Hematopoietic multipotent progenitor cell (in vitro differentiated cells): ENCODE measurements around the gene HOXB5. TPM values are rescaled to one million over a fixed set of nuclear protein-coding genes. Genes with fewer than 3 reads are reported as not detected.

Experiments used
- DNase-seq, 3 donors: peaks; one replicate each; pipeline ENCODE4 v3.0.0-alpha.2; 2011 to 2015; ENCODE audit warnings: low read depth in 2 of 3, low spot score in 2 of 3
- total RNA-seq: library from RNA; depleted of rRNA; stranded (reverse); fragments of >200 nt; gene quantifications from one replicate; pipeline ENCODE4 v1.2.3, GENCODE V29; 2012

HOXB5 gene
- total RNA-seq = 0.54 TPM

DNA sequence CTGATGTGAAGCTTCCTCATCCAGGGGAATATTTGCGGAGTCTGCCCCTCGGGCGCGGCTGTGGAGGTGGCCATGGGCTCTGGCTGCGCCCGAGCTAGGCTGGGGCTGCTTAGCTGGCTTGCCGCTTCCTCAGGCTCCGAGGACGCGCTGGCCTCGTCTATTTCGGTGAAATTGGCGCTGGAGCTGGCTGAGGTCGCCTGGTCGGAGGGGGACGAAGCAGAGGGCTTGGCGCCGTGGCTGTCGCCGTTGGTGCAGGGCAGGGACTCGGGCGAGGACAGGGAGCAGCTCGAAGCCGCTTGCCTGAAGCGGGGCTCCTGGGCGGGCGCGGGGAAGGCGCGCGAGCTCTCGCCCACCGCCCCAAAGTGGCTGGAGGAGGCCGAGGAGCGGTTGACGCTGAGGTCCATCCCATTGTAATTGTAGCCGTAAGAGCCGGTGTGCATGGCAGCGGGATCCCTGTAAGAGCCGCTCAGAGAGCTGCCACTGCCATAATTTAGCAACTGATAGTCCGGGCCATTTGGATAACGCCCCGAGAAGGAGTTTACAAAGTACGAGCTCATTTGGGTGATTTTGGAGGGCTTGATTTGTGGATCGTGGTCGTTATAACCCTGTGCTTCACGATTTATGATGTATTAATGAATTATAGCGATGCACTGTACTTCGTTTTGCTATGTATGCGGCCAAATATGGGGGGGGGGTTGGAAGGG lies at the start of gene HOXB5:
HOXB5 (minus strand) TSS at position 654 of the 704 bp plus-strand sequence; CDS start at position 557, 97 bp downstream.
- no peak for DNase-seq

DNA sequence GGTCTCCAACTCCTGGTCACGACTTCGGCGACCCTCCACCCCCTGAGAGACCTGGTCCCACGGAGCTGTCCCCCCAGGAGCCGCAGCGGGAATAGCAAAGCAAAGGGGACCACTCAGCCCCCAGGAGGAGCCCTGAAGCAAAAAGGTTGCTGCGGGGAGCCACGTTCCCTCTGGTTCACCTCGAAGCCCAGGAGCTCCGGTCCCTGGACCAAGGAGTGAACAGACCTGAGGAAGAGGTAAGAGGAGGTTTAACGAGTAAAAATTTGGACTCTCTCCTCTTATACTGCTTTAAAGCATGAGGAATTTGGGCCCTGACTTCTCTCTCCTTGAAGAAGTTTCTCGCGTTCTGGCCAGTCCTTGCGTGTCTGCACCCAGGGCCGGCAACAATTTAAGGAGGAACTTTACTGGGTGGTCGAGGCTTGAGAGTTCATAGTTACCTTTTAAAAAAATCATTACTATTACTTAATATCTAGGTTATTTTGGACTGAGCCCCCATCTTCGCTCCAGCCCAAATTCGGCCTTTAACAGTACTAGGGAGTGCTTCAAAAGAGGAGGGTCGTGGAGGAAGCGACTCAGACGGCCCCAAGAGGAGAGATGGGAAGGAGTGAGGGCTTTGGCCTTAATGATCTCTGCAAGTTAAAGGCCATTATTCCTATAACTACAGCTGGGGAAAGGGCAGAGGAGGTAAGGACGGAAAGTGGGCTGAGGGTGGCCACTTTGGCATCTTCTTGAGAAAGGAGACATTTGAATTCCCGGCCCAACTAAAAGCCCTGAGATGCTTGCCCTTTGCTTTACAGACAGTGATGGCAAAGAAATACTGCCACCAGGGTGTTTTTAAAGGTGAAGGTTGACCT lies 49.5 kb upstream of the HOXB5 start:
- DNase-seq = no peak

- no peak for DNase-seq
These were observed 48.7 kb upstream of the HOXB5 start for GRCh38 chr17:48642059-48642842.

GRCh38 chr17:48641541-48642058 lies 48.0 kb upstream of the HOXB5 start:
- DNase-seq = no peak

- no peak for DNase-seq
These were observed 47.2 kb upstream of the HOXB5 start for GRCh38 chr17:48640858-48641180.

- DNase-seq = no peak
These were observed 46.6 kb upstream of the HOXB5 start for GRCh38 chr17:48639982-48640857.

DNA sequence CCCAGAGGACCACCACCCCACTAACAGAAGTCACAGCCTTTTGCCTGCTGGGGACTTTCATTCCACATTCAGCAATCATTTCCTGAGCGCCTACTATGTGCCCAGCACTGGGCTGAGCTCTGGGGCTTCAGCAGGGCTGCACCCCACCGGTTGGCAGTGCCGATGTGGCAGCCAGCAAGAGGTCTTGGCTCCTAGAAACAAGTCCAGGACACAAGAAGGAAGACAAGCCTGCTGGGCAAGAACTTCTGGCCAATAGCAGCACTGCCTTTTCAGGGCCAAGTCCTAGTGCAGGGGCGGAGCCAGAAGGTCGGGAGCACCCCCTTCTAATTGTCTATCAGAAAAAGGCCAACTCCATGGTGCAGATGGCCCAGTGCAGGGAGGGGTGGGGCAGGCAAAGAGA lies 45.6 kb upstream of the HOXB5 start:
- no peak for DNase-seq

DNA sequence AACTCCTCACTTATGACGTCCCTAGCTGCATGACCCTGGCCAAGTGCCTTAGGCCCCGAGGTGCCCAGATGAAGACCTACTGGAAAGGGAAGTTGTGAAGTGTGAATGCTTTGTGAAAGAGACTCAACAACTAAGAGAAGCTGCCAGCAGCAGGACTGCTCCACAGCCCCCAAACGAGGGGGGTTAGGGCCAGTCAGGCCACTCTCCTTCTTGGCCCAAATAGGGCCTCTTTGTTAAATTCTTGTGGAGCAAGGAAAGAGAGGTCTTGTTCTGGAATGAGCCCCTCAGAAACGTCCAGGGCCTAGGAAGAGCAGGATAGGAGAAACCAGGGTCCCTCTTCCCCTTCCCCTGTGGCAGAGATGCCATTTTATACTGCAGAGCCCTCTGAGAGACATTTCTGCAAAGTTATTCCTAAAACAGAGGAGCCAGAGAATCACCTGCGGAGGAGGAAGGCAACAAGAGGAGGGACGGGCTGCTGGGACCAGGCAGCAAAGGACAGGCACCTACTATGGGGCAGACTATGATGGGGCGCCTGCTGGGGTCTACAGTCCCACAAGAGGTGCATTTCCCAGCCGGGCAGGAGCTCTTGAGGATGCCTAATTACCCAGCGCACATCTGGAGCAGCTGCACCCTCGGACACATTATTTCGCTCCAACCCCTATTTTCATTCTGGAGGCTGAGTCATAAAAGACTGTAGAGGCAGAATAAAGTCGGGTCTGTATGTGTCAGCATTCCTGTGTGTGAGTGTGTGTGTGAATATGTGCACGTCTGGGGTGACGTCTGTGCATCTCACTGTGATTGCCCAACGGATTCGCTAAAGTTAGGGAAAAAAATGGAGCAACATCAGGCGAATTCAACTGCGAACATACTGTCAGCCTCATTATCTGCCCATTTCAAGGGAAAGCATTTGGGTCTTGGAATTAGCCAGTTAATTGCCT lies 44.0 kb upstream of the HOXB5 start:
- no peak for DNase-seq

DNA sequence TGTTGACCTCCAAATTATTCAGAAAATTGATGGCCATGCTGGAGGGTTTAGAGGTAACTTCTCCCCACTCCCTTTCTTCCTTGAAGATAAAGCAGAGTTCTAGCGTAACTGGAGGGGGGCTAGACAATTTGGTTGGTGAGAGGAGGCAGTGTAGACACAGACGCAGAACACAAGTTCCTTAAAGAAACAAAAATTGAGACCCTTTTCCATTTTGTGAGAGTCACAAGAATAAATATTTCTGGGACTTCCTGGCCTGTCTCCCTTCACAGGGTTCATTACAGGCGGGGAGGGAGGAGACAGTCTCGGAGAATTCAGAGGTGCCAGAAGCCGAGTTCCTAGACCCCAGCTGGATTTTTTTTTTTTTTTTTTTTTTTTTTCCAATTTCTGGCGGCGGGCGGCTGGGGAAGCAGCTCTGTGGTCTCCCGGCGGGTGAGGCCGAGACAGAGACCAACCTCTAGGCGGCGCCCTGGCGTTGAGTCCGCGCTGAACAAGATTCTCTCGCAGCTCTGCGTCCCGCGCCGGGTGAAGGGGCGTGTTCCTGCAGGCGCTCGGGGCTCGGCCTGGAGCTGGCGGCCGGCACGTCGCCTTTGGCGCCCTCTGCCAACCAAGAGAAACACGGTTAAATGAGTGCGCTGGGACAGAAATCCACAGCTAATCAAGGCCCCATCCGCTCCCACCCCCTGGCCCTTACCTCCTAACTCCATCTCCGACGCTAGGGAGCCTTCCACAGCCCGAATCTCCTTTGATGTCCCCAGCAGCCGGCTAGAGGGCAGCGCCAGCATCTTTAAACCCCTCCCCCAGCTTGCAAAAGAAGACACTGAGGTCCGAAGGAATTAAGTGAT lies 42.8 kb upstream of the HOXB5 start:
- peak in 2 of 3 donors; percentile 85 to 90 for DNase-seq

DNA sequence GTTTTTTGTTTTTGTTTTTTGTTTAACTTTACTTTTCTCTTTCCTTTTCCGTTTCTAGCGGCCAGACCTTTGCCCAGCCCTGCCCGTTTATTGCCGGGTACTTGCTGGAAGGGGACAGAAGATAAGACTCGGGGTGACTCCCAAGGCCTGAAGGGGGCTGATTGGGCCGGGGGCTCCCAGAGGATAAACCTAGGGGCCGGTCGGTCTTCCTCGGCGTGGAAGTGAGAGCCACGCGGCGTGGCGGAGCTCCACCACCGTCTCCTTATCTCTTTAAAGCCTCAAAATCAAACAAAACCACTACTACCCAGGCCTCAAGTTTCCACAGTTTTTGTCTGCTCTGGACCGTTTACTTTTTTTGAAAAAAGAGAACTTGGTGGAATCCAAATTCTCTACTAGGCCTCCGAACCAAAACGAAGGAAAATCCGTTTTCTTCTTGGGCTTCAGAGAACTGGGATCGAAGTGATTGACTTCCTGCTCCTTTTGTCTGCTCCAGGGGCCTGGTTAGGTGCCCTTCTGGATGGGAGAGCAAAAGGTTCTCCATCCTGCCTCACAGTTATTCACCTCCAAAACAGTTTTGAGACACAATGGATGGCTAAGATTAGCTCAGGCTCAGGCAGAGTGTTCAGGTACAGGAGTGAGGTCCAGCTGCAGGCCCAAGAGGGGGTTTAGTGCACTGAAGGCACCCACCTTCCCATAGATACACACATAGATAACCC lies 41.1 kb upstream of the HOXB5 start:
- DNase-seq = no peak

DNA sequence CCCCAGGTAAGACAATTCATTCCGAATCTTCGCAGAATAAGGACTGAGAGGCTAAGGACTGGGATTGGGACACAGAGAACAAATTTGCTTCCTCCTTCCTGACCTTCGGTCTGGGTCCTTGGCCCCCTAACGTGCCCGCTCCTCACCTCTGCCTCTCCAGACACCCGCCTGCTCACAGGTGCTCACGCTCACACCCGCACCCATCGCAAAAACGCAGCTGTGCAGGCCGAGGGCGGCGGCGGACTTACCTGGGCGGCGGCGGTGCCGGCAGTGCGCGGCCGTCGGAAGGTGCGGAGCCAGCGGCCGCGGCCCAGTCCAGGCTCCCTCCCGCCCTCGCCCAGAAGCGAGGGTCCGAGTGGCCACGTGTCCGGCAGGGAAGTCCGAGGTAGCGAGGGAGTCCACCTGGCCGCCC lies 39.7 kb upstream of the HOXB5 start:
- no peak for DNase-seq

GRCh38 chr17:48632579-48633265 lies 39.1 kb upstream of the HOXB5 start:
- DNase-seq = no peak

DNA sequence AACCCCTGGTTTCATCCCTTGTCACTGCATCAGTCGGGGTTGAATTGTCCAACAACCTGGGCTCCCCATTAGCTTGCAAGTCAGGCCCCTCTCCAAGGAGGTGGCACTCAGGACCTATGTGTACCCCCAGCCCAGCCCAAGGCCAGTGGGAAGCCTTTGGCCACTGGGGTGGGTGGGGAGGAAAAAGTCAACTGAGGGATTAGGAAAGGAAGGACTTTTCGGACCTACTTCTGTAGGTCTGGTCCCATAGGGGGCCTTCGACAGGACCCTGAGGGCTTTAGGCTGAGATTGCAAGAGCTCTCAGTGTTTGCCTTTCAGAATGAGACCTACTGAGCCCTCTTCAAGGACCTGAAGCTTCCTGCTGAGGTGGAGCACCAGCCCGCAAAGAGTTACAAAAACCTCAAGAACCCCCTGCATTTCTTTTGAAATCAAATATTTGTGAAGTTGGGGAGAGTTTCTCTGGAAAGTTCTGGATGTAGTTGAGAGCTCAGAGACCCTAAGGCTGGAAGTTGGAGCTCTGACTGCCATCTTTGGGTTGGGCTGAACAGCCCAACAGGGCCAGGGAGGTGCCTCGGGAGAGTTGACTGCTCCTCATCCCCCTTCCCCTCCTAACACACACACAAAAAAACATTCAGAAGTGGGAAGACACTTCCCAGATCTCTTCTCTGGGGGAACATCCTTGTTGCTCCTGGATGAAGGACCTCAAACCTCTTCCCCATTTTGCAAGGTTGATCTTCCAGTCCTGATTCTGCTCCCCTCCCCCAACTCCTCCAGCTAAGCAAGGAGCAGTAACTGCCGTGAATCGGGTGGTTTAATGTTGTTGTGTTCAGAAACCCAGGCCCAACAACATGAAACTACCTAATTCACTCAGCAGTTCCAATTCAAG lies 38.4 kb upstream of the HOXB5 start:
- DNase-seq = no peak

DNA sequence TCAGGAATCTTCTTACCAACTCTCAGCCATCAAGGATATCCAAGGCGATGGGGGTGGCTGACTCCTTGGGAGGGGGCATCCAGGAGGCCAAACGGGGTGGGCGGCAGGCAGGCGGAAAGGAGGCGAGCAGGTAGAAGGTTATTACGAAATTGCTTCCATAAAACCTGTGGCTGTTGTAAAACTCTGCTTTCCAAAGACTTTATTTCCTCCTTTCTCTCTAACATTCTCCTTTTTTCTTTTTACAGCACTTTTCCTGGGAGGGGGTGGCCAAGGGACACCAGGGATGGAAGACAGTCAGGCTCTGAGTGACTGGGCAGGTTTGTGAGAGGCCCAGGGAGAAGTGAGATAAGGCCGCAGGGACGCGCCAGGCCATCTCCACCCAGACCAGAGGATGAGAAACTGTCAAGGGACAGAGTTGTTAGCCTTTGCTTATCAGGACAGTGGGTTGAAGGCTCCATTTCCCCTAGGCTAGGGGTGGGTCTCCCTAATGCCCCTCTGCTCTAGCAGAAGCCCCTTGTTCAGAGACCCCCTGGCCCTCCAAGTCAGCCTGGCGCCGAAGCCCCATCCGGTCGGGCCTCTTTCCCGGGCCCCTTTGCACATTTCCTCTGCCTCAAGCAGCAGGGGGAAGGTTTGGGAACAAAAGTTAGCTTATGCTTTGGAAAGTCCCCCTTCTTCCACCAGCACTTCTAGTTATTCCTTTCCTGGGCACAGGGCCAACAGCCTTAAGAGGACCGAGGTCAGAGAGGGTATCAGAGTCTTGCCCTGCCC lies 37.5 kb upstream of the HOXB5 start:
- no peak for DNase-seq
